Measurements from ENCODE around the gene CLCN1.

The CLCN1 gene

GRCh38 chr7:143388491-143389101, 72.7 kb downstream of the CLCN1 start:
- Histone ChIP-seq H4K20me1 (ENCODE audit: insufficient read depth, low read length) (no peaks in the 10 kb centered on the region), H3K9ac (ENCODE audit: low read depth, low read length) (no peak overlapping the region), H3K79me2 (ENCODE audit: insufficient read depth, low read length) (no peaks in the 10 kb centered on the region), H3K27ac (ENCODE audit: low read length) (no peak overlapping the region), H3K27me3 (ENCODE audit: insufficient read depth, low read length, poor library complexity) (no peaks in the 10 kb centered on the region), H3K9me3 (ENCODE audit: insufficient read depth, low read length, severe bottlenecking) (no peaks in the 10 kb centered on the region), H3K4me2 (ENCODE audit: insufficient read depth, low read length) (no peak overlapping the region), H3K4me3 (ENCODE audit: low read depth in 1 of 2, low read length in 2 of 2) (no peak overlapping the region), H3K4me1 (ENCODE audit: insufficient read depth, low read length) (no peaks in the 10 kb centered on the region), H2AFZ (ENCODE audit: low read depth, low read length) (no peak overlapping the region), H3K36me3 (ENCODE audit: insufficient read depth, low read length) (no peaks in the 10 kb centered on the region)
- ATAC-seq (ENCODE audit: insufficient read depth, low read depth): no peak
- DNase-seq: no peak
- TF ChIP-seq EZH2 (IDR thresholded peaks at IDR 0.05; ENCODE audit: borderline replicate concordance, low read depth, low read length, severe bottlenecking): no peak
- TF ChIP-seq CTCF (IDR thresholded peaks at IDR 0.05; ENCODE audit: borderline replicate concordance, extremely low read depth, low read length, poor library complexity, severe bottlenecking): no peak

- ATAC-seq (ENCODE audit: insufficient read depth, low read depth) (no peak), DNase-seq (no peak)
- Histone ChIP-seq H3K9me3 (ENCODE audit: insufficient read depth, low read length, severe bottlenecking) (no peaks in the 10 kb centered on the region), H4K20me1 (ENCODE audit: insufficient read depth, low read length) (no peaks in the 10 kb centered on the region), H3K27ac (ENCODE audit: low read length) (no peak overlapping the region), H3K4me1 (ENCODE audit: insufficient read depth, low read length) (no peaks in the 10 kb centered on the region), H3K9ac (ENCODE audit: low read depth, low read length) (no peak overlapping the region), H3K27me3 (ENCODE audit: insufficient read depth, low read length, poor library complexity) (no peaks in the 10 kb centered on the region), H3K4me3 (ENCODE audit: low read depth in 1 of 2, low read length in 2 of 2) (no peak overlapping the region), H3K79me2 (ENCODE audit: insufficient read depth, low read length) (no peaks in the 10 kb centered on the region), H3K4me2 (ENCODE audit: insufficient read depth, low read length) (no peak overlapping the region), H3K36me3 (ENCODE audit: insufficient read depth, low read length) (no peaks in the 10 kb centered on the region), H2AFZ (ENCODE audit: low read depth, low read length) (no peak overlapping the region)
- TF ChIP-seq CTCF (IDR thresholded peaks at IDR 0.05; ENCODE audit: borderline replicate concordance, extremely low read depth, low read length, poor library complexity, severe bottlenecking) (no peak), EZH2 (IDR thresholded peaks at IDR 0.05; ENCODE audit: borderline replicate concordance, low read depth, low read length, severe bottlenecking) (no peak)
Measured at GRCh38 chr7:143389316-143390103, 73.6 kb downstream of the CLCN1 start.

GRCh38 chr7:143390104-143390772, 74.3 kb downstream of the CLCN1 start:
- DNase-seq (no peak), ATAC-seq (ENCODE audit: insufficient read depth, low read depth) (no peak)
- Histone ChIP-seq H3K4me3 (ENCODE audit: low read depth in 1 of 2, low read length in 2 of 2) (no peak overlapping the region), H3K27me3 (ENCODE audit: insufficient read depth, low read length, poor library complexity) (no peaks in the 10 kb centered on the region), H3K36me3 (ENCODE audit: insufficient read depth, low read length) (no peaks in the 10 kb centered on the region), H4K20me1 (ENCODE audit: insufficient read depth, low read length) (no peaks in the 10 kb centered on the region), H3K4me2 (ENCODE audit: insufficient read depth, low read length) (no peak overlapping the region), H3K79me2 (ENCODE audit: insufficient read depth, low read length) (no peaks in the 10 kb centered on the region), H3K4me1 (ENCODE audit: insufficient read depth, low read length) (no peaks in the 10 kb centered on the region), H3K9ac (ENCODE audit: low read depth, low read length) (no peak overlapping the region), H3K9me3 (ENCODE audit: insufficient read depth, low read length, severe bottlenecking) (no peaks in the 10 kb centered on the region), H2AFZ (ENCODE audit: low read depth, low read length) (no peak overlapping the region), H3K27ac (ENCODE audit: low read length) (no peak overlapping the region)
- no peak for TF ChIP-seq EZH2 (IDR thresholded peaks at IDR 0.05; ENCODE audit: borderline replicate concordance, low read depth, low read length, severe bottlenecking)
- no peak for TF ChIP-seq CTCF (IDR thresholded peaks at IDR 0.05; ENCODE audit: borderline replicate concordance, extremely low read depth, low read length, poor library complexity, severe bottlenecking)
